ENCODE results near the gene LCE1F.

Gene LCE1F

GRCh38 chr1:152801333-152801732 is 26.4 kb downstream of the LCE1F start:
- no peak overlapping the region for H3K27ac ChIP-seq (ENCODE audit: poor library complexity, severe bottlenecking)
- no peak overlapping the region for H3K4me3 ChIP-seq (ENCODE audit: severe bottlenecking)
- TF ChIP-seq CTCF (IDR thresholded peaks at IDR 0.05; ENCODE audit: poor library complexity, severe bottlenecking) = no peak
- H3K9me3 ChIP-seq (ENCODE audit: severe bottlenecking) = no peaks in the 10 kb centered on the region
- no peaks in the 10 kb centered on the region for H3K36me3 ChIP-seq (ENCODE audit: low read depth)
- DNase-seq (ENCODE audit: low spot score) (no peak), ATAC-seq (ENCODE audit: low read depth) (no peak)
- no peaks in the 10 kb centered on the region for H3K4me1 ChIP-seq (ENCODE audit: insufficient read depth, poor library complexity, severe bottlenecking)
- no peaks in the 10 kb centered on the region for H3K27me3 ChIP-seq (ENCODE audit: insufficient read depth, poor library complexity, severe bottlenecking)

- DNase-seq (ENCODE audit: low spot score) (no peak), ATAC-seq (ENCODE audit: low read depth) (peak; percentile 35; the same call in 1 of the 3 replicates)
- H3K4me3 ChIP-seq (ENCODE audit: severe bottlenecking) = no peak within 1 kb of the TSS
- no peaks in the 10 kb centered on the region for H3K9me3 ChIP-seq (ENCODE audit: severe bottlenecking)
- no peak within 1 kb of the TSS for H3K27ac ChIP-seq (ENCODE audit: poor library complexity, severe bottlenecking)
- no peaks in the 10 kb centered on the region for H3K27me3 ChIP-seq (ENCODE audit: insufficient read depth, poor library complexity, severe bottlenecking)
- H3K4me1 ChIP-seq (ENCODE audit: insufficient read depth, poor library complexity, severe bottlenecking) = no peaks in the 10 kb centered on the region
- no peak for TF ChIP-seq CTCF (IDR thresholded peaks at IDR 0.05; ENCODE audit: poor library complexity, severe bottlenecking)
- no peaks in the 10 kb centered on the region for H3K36me3 ChIP-seq (ENCODE audit: low read depth)
These were observed 31.6 kb downstream of the LCE1F start, which contains the start of gene LCE1C for GRCh38 chr1:152806576-152806975. Gene LCE1C, minus strand, starts transcription at chr1:152806651. Its CDS starts 1,173 bp downstream, at chr1:152805478.

GRCh38 chr1:152811050-152811449 is 36.1 kb downstream of the LCE1F start:
- H3K4me1 ChIP-seq (ENCODE audit: insufficient read depth, poor library complexity, severe bottlenecking) = no peaks in the 10 kb centered on the region
- no peak overlapping the region for H3K27ac ChIP-seq (ENCODE audit: poor library complexity, severe bottlenecking)
- no peaks in the 10 kb centered on the region for H3K36me3 ChIP-seq (ENCODE audit: low read depth)
- no peaks in the 10 kb centered on the region for H3K9me3 ChIP-seq (ENCODE audit: severe bottlenecking)
- H3K4me3 ChIP-seq (ENCODE audit: severe bottlenecking) = no peak overlapping the region
- peak; percentile 51; the same call in 2 of the 3 replicates for ATAC-seq (ENCODE audit: low read depth)
- DNase-seq (ENCODE audit: low spot score) = no peak
- no peak for TF ChIP-seq CTCF (IDR thresholded peaks at IDR 0.05; ENCODE audit: poor library complexity, severe bottlenecking)
- H3K27me3 ChIP-seq (ENCODE audit: insufficient read depth, poor library complexity, severe bottlenecking) = no peaks in the 10 kb centered on the region

GRCh38 chr1:152811671-152812070 is 36.7 kb downstream of the LCE1F start, which contains the start of gene LCE1B:
Gene LCE1B, plus strand, starts transcription at chr1:152811971. Its CDS starts 476 bp downstream, at chr1:152812447.
- TF ChIP-seq CTCF (IDR thresholded peaks at IDR 0.05; ENCODE audit: poor library complexity, severe bottlenecking) = no peak

GRCh38 chr1:152817309-152817708 is 42.4 kb downstream of the LCE1F start:
- no peaks in the 10 kb centered on the region for H3K9me3 ChIP-seq (ENCODE audit: severe bottlenecking)
- no peak overlapping the region for H3K27ac ChIP-seq (ENCODE audit: poor library complexity, severe bottlenecking)
- ATAC-seq (ENCODE audit: low read depth) (peak; percentile 48; the same call in 1 of the 3 replicates), DNase-seq (ENCODE audit: low spot score) (no peak)
- no peaks in the 10 kb centered on the region for H3K4me1 ChIP-seq (ENCODE audit: insufficient read depth, poor library complexity, severe bottlenecking)
- no peak for TF ChIP-seq CTCF (IDR thresholded peaks at IDR 0.05; ENCODE audit: poor library complexity, severe bottlenecking)
- no peak overlapping the region for H3K4me3 ChIP-seq (ENCODE audit: severe bottlenecking)
- no peaks in the 10 kb centered on the region for H3K36me3 ChIP-seq (ENCODE audit: low read depth)
- H3K27me3 ChIP-seq (ENCODE audit: insufficient read depth, poor library complexity, severe bottlenecking) = no peaks in the 10 kb centered on the region

More at GRCh38 chr1:152811671-152812070, 36.7 kb downstream of the LCE1F start, which contains the start of gene LCE1B:
- no peak for DNase-seq (ENCODE audit: low spot score)
- H3K36me3 ChIP-seq (ENCODE audit: low read depth) = no peaks in the 10 kb centered on the region
- H3K27me3 ChIP-seq (ENCODE audit: insufficient read depth, poor library complexity, severe bottlenecking) = no peaks in the 10 kb centered on the region
- no peaks in the 10 kb centered on the region for H3K4me1 ChIP-seq (ENCODE audit: insufficient read depth, poor library complexity, severe bottlenecking)
- H3K27ac ChIP-seq (ENCODE audit: poor library complexity, severe bottlenecking) = no peak within 1 kb of the TSS
- H3K9me3 ChIP-seq (ENCODE audit: severe bottlenecking) = no peaks in the 10 kb centered on the region
- H3K4me3 ChIP-seq (ENCODE audit: severe bottlenecking) = no peak within 1 kb of the TSS
- ATAC-seq (ENCODE audit: low read depth) = no peak

All from RWPE2 (cell line).